Loucy (cell line): ENCODE measurements around the gene MAP2.

Source experiments
- CTCF ChIP-seq: fragments of 200-600 bp; sonication (generic); conservative IDR thresholded peaks from 2 replicates; pipeline ENCODE4 v1.5.1; 2014; ENCODE audit warnings: mild to moderate bottlenecking, antibody characterized with exemption, low read length
- EZH2phosphoT487 ChIP-seq: fragments of 200-600 bp; IDR thresholded peaks from 2 replicates; pipeline ENCODE4 v1.6.1; 2018; ENCODE audit warnings: antibody characterized with exemption, mild to moderate bottlenecking, moderate library complexity, borderline replicate concordance

GRCh38 chr2:209517436-209517835 lies 93.6 kb downstream of the MAP2 start:
- no peak for TF ChIP-seq CTCF
- no peak for TF ChIP-seq EZH2phosphoT487
